Mucosa of descending colon (tissue), 3 donors: ENCODE results near the gene SMARCC1. TPM values are rescaled to one million over a fixed set of nuclear protein-coding genes. Genes with fewer than 3 reads are reported as not detected.

ENCODE experiments used
- ATAC-seq: fragments of 200-7000 bp; cut with Tn5 transposase; one replicate; pipeline ENCODE4 v1.9.1; 2020; ENCODE audit warnings: mild to moderate bottlenecking, moderate library complexity
- DNase-seq, 3 donors: peaks; one replicate each; pipeline ENCODE4 v3.0.0-alpha.2; 2020
- H3K36me3 ChIP-seq: fragments of 200-600 bp; one replicate; pipeline ENCODE4 v1.8.0; 2021; ENCODE audit warnings: low read depth, mild to moderate bottlenecking
- H3K4me1 ChIP-seq: fragments of 200-600 bp; one replicate; pipeline ENCODE4 v1.8.0; 2021; ENCODE audit warnings: low read depth, mild to moderate bottlenecking
- H3K4me3 ChIP-seq: fragments of 200-600 bp; one replicate; pipeline ENCODE4 v1.8.0; 2021; ENCODE audit warnings: mild to moderate bottlenecking
- H3K9me3 ChIP-seq: fragments of 200-600 bp; one replicate; pipeline ENCODE4 v1.8.0; 2021; ENCODE audit warnings: mild to moderate bottlenecking
- intact Hi-C, 2 donors: fragments of 100-400 bp; cut with DNase I in 1 of 2; cut with micrococcal nuclease in 1 of 2; formaldehyde crosslinking; loops; one replicate each; pipeline versions ENCODE4 v1.11.0 to v1.11.1; 2022; cut with DNase I, micrococcal nuclease
- total RNA-seq, 3 donors: library from RNA; stranded (reverse); fragmentation: NEBNext Ultra II Directional in 2 of 3; extraction: Animal tissue kit (Norgen Biotek cat#: 25700) in 2 of 3; gene quantifications; one replicate each; pipeline versions ENCODE4 v1.2.1 to v1.2.4, GENCODE V29; 2021 to 2023
- TF ChIP-seq, protein P1 (sequence below): fragments of 200-600 bp; IDR thresholded peaks from one replicate; pipeline ENCODE4 v1.8.0; 2022; ENCODE audit warnings: antibody characterized with exemption, mild to moderate bottlenecking
- donor health status: DM: no; HTN: no; CAD: no; lungs with moderate emphysema.
- donor health status: DM: no; HTN: no; CAD: no.
- donor health status: DM: no; HTN: yes; CAD: no.

SMARCC1 gene
- total RNA-seq, 3 donors from 2014 or later = 61.5 to 117 (median 71.5) TPM

DNA sequence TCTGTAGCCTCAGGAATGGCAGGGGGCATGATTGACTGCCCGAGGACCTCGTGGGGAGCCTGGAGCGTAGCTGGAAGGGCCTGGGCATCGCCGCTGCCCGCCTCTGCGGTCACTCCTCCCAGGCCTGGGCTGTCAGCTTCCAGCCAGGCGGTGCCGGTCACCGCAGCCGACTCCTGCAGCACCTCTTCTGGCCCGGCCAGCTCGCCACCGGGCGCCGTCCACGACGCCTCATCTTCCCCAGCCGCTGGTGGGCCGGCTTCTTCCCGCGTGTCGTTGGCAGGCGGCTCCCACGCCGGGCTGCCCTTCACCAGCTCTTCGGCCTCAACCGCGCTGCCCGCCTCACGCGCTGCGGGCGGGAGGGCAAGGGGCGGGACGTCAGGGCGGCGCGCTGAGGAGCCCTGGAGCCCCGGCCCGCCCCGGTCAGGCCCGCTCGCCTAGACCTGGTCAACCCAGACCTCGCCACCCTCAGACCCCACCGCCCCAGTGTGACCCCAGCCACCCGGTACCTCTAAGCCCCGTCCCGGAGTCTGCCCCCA, 204.0 kb downstream of the SMARCC1 start:
- Histone ChIP-seq H3K9me3 (no peaks in the 10 kb centered on the region), H3K4me1 (peaks cover 9% of the 10 kb centered on the region), H3K4me3 (no peak overlapping the region), H3K36me3 (no peaks in the 10 kb centered on the region)
- TF ChIP-seq, protein P1, sequence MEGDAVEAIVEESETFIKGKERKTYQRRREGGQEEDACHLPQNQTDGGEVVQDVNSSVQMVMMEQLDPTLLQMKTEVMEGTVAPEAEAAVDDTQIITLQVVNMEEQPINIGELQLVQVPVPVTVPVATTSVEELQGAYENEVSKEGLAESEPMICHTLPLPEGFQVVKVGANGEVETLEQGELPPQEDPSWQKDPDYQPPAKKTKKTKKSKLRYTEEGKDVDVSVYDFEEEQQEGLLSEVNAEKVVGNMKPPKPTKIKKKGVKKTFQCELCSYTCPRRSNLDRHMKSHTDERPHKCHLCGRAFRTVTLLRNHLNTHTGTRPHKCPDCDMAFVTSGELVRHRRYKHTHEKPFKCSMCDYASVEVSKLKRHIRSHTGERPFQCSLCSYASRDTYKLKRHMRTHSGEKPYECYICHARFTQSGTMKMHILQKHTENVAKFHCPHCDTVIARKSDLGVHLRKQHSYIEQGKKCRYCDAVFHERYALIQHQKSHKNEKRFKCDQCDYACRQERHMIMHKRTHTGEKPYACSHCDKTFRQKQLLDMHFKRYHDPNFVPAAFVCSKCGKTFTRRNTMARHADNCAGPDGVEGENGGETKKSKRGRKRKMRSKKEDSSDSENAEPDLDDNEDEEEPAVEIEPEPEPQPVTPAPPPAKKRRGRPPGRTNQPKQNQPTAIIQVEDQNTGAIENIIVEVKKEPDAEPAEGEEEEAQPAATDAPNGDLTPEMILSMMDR = no peak
- DNase-seq = no peak
- intact Hi-C loops = no loop called here
- ATAC-seq = peak; percentile 61

DNA sequence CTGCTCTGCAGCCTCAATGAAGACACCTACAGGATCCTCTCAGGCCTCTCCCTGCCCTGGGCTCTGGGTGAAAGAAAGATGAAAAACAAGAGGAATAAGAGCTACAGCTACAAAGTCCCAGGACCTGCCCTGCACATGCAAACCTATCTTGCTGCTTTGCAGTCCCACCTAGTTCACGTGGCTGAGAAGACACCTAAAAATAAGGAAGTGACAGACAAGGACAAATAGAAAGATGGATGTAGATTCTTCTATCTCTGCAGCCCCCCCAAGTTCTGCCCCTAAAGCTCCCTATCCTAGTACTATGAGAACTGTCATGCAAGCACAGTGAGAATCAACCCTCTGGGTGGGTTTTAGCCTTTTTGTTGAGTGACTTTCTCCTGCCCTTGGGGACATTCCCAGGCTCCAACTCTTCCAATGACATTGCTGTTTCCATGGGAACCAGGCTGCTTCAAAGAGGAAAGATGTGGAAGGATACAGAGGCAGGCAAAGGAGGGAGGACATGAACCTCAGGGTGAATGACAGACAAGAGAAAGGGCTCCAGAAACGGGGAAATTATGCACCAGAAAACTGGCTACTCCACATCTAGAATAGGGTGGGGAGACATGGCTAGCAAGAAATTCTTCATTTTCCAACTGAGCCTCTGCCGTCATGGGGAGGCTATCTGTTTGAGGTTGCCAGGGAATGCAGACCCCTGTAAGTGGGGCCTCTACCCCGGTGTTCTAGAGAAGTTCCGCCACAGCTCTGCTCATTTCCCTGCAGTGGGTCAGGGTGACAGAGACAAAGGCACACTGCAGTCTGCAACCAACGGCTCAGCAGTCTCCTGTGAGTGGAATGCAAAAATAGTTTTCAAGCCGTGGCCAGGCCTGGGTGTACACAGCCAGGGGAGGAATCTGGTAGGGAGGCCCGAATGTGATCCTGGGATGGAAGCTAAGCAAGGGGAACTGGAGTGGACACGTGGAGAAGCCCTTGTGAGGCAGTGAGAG, 208.2 kb downstream of the SMARCC1 start:
- DNase-seq (no peak), ATAC-seq (no peak)
- H3K9me3 ChIP-seq = no peaks in the 10 kb centered on the region
- H3K36me3 ChIP-seq = no peaks in the 10 kb centered on the region
- intact Hi-C loops = no loop called here
- H3K4me3 ChIP-seq = no peak overlapping the region
- H3K4me1 ChIP-seq = peaks cover 4% of the 10 kb centered on the region
- TF ChIP-seq, protein P1 = no peak

DNA sequence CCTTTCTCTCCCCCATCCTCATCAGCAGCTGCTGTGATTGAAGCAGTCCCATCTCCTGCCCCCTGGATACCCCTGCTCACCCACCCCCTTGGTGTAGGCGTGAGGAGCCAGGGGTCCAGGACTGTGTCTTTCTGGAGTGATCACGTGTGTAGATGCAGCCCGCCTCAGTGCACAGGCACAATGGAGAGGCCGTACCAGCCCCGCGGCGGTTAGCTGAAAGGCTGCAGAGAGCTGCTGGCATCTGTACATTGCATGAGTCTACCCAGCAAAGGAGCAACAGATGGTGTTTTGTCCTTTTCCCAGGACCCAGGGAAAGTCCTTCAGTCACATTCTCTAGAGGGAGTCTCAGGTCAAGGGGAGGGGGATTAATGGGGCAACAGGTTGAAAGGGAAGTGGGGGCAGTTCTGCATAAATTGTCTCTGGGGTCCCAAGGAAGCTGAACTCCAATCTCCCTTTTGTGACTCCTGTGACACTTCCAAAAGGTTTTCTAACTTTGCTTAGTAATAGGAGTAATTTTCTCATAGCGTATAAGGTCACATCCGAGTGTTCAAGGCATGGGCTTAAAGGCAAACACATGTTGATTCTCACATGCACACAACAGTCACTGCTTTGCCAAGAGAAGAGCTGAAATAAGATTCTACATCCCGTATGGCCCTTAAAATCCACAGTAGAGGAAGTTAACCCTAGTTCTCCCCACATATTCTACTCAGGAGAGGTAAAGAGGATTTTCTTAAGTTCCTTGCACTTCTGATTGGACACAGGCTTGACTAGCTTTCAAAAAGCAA, 210.1 kb downstream of the SMARCC1 start:
- no peaks in the 10 kb centered on the region for H3K4me1 ChIP-seq
- DNase-seq = no peak
- intact Hi-C loops = no loop called here
- H3K36me3 ChIP-seq = no peaks in the 10 kb centered on the region
- H3K4me3 ChIP-seq = no peak overlapping the region
- ATAC-seq = no peak
- TF ChIP-seq, protein P1 = no peak
- H3K9me3 ChIP-seq = no peaks in the 10 kb centered on the region

DNA sequence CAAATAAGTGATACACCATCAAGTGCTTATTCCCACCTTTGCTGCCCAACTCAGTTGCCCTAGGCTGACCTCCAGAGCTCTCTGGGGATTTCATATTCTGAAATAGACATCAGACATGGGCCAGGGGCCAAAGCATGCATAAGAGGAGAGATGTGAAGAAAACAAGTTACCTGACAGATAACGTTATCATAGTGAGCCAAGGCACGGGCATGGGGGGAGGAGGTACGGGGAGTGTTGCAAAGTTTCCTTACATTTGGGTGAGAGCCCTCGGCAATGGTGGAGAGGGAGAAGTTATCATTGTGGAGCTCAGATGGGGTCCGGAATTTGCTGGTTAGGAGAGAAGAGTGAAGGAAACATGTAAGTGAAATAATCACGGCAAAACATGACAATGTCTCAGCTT, 212.8 kb downstream of the SMARCC1 start:
- Histone ChIP-seq H3K4me1 (no peaks in the 10 kb centered on the region), H3K9me3 (no peaks in the 10 kb centered on the region), H3K4me3 (no peak overlapping the region), H3K36me3 (no peaks in the 10 kb centered on the region)
- ATAC-seq (no peak), DNase-seq (no peak)
- intact Hi-C loops = no loop called here
- TF ChIP-seq, protein P1 = no peak

DNA sequence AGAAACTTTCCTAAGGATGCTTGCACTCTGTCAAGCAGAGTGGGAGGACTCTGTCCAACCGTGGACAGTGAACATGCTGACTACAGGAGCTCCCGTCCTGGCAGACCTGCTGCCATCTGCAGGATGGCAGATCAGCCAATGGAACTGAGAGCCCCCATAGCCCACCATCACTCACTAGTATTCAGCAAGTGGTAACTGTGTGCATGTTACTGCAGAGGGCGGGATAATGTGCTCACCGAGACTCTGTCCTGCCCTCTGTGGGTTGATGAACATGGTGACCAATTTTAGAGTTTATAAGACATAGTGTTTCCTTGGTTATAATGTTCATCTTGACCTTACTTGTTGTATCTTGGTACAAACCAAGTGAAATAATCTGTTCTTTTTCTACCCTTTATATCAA, 214.5 kb downstream of the SMARCC1 start:
- H3K4me3 ChIP-seq = no peak overlapping the region
- H3K4me1 ChIP-seq = no peaks in the 10 kb centered on the region
- intact Hi-C loops = no loop called here
- ATAC-seq (no peak), DNase-seq (no peak)
- no peaks in the 10 kb centered on the region for H3K36me3 ChIP-seq
- TF ChIP-seq, protein P1 = no peak
- no peaks in the 10 kb centered on the region for H3K9me3 ChIP-seq
